ENCODE data around the gene NCKAP5L. TPM values are rescaled to one million over a fixed set of nuclear protein-coding genes. Genes with fewer than 3 reads are reported as not detected.

Gene NCKAP5L
- total RNA-seq, 1 experiment from 2014 or later = 20.9 TPM

DNA sequence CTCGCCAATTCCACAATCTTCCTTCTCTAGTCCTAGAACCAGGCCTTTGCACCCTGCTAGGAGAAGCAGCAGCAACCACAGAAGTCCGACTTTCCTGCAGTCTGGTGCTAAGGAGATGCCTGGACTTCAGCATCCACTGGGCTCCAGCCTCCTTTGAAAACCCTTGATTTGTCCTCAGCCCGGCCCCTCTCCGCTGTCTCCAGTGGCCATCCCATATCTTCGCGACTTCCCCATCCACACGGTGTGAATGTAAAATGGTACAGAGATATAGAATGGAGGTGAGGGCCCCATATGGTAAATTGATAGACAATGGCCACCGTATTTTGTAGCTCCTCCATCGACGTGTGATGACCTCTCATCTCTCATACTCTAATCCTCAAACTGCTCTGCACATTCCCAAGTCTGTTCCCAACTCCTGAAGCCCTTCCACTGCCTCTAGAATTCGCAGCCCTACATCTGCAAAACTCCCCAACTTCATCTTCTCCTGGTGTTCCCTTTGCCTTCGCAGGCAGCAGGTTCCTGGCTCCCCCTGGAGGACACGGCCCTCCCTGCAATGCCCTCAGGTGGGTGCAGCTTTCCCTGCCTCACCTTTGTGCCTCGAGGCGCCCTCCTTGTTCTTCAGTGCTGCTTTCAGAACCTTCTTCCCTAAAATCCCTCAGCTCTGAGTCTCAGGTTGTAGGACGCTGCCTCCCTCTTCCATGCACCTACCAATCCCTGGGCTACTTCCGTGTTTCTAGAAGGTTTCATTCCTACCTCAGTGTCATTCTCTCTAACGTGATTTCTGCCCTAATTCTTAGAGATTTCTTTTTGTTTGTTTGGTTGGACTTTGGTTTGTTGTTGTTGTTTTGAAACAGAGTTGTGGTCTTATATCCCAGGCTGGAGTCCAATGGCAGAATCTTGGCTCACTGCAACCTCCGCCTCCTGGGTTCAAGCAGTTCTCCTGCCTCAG is 50.1 kb downstream of the NCKAP5L start:
- Histone ChIP-seq H3F3A (ENCODE audit: insufficient read depth, low read depth) (no peaks in the 10 kb centered on the region), H3K27ac (no peak overlapping the region), H3K27me3 (ENCODE audit: insufficient read depth, low read depth) (no peaks in the 10 kb centered on the region), H3K4me1 (replicated peaks; ENCODE audit: insufficient read depth) (no peaks in the 10 kb centered on the region), H3K79me2 (ENCODE audit: low read depth) (no peaks in the 10 kb centered on the region), H3K9me3 (ENCODE audit: insufficient read depth, low read depth) (no peaks in the 10 kb centered on the region), H3K4me3 (no peak overlapping the region), H3K9me2 (ENCODE audit: insufficient read depth) (no peaks in the 10 kb centered on the region), H3K36me3 (ENCODE audit: low read depth) (no peaks in the 10 kb centered on the region), H3K4me2 (no peak overlapping the region), H4K20me1 (ENCODE audit: insufficient read depth) (no peaks in the 10 kb centered on the region), H2AFZ (no peak overlapping the region)
- intact Hi-C loops (cut with micrococcal nuclease; ENCODE audit: unreplicated experiment) = loop anchor here (2.0 to 5.0 kb wide), 3 partner anchors 136 to 397 kb away; no protein-coding TSS in a partner anchor
- no peak for TF ChIP-seq EZH2 (IDR thresholded peaks at IDR 0.05; ENCODE audit: low read depth)
- TF ChIP-seq, protein P1, sequence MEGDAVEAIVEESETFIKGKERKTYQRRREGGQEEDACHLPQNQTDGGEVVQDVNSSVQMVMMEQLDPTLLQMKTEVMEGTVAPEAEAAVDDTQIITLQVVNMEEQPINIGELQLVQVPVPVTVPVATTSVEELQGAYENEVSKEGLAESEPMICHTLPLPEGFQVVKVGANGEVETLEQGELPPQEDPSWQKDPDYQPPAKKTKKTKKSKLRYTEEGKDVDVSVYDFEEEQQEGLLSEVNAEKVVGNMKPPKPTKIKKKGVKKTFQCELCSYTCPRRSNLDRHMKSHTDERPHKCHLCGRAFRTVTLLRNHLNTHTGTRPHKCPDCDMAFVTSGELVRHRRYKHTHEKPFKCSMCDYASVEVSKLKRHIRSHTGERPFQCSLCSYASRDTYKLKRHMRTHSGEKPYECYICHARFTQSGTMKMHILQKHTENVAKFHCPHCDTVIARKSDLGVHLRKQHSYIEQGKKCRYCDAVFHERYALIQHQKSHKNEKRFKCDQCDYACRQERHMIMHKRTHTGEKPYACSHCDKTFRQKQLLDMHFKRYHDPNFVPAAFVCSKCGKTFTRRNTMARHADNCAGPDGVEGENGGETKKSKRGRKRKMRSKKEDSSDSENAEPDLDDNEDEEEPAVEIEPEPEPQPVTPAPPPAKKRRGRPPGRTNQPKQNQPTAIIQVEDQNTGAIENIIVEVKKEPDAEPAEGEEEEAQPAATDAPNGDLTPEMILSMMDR (conservative IDR thresholded peaks at IDR 0.05) = peak; percentile 83
- BruUV-seq (replicated peaks) = no TSS peak
- CTCF ChIA-PET = interaction anchor here (0.6 to 1.5 kb wide), 2 partner anchors 37 to 109 kb away, joined by 3 to 5 read pairs; partner anchors contain the start of gene TMBIM6
- POLR2A ChIA-PET (ENCODE audit: unreplicated experiment) = interaction anchor here (0.6 kb wide), 1 partner anchor 10 kb away, joined by 20 read pairs; no protein-coding TSS in a partner anchor
- peak in 1 of 2 experiments; percentile 68 for DNase-seq

DNA sequence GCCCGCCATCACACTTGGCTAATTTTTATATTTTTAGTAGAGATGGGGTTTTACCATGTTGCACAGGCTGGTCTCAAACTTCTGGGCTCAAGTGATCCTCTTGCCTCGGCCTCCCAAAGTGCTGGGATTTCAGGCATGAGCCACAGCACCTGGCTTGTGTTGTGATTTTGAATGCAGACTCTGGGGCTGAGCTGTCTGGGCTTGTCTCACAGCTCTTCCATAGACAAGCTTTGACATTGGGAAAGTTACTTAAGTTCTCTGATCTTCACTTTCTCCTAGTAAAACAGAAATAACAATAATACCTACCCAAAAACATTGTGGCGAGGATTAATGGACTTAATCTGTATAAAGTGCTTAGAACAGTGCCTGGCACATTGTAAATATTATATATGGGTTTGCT is 50.9 kb downstream of the NCKAP5L start:
- no peaks in the 10 kb centered on the region for H3F3A ChIP-seq (ENCODE audit: insufficient read depth, low read depth)
- H3K27ac ChIP-seq = no peak overlapping the region
- no TSS peak for BruUV-seq (replicated peaks)
- POLR2A ChIA-PET (ENCODE audit: unreplicated experiment) = no interaction called here
- no peak overlapping the region for H3K4me2 ChIP-seq
- no peaks in the 10 kb centered on the region for H3K36me3 ChIP-seq (ENCODE audit: low read depth)
- no peak overlapping the region for H2AFZ ChIP-seq
- no peak for TF ChIP-seq EZH2 (IDR thresholded peaks at IDR 0.05; ENCODE audit: low read depth)
- TF ChIP-seq, protein P1 (conservative IDR thresholded peaks at IDR 0.05) = no peak
- intact Hi-C loops (cut with micrococcal nuclease; ENCODE audit: unreplicated experiment) = loop anchor here (2.0 to 5.0 kb wide), 3 partner anchors 135 to 397 kb away; no protein-coding TSS in a partner anchor
- no peaks in the 10 kb centered on the region for H3K27me3 ChIP-seq (ENCODE audit: insufficient read depth, low read depth)
- no peak overlapping the region for H3K4me3 ChIP-seq
- H3K9me2 ChIP-seq (ENCODE audit: insufficient read depth) = no peaks in the 10 kb centered on the region
- no peaks in the 10 kb centered on the region for H3K79me2 ChIP-seq (ENCODE audit: low read depth)
- no peaks in the 10 kb centered on the region for H3K4me1 ChIP-seq (replicated peaks; ENCODE audit: insufficient read depth)
- DNase-seq = no peak
- no peaks in the 10 kb centered on the region for H4K20me1 ChIP-seq (ENCODE audit: insufficient read depth)
- H3K9me3 ChIP-seq (ENCODE audit: insufficient read depth, low read depth) = no peaks in the 10 kb centered on the region
- CTCF ChIA-PET = interaction anchor here (0.6 to 1.5 kb wide), 2 partner anchors 36 to 109 kb away, joined by 3 to 5 read pairs; partner anchors contain the start of gene TMBIM6

DNA sequence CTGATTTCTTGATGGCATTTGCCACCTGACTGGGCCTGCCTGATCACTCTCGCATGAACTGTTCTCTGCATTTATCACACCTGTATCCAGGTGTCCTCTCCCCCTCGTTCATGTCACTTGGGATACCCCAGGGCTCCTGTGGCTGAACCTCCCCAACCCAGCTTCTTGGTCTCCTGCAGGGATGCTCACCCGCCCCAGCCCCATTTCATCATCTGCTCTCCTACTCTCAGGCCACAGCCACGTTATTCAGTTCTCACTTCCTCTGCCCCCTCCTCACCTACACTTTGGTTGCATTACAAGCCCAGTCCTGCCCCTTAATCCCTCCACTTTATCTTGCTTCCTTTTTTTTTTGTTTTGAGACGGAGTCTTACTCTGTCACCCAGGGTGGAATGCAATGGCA is 51.4 kb downstream of the NCKAP5L start:
- H2AFZ ChIP-seq = 0 out of 2 replicates have a peak overlapping the region, but pooled peaks have one; percentile 28
- CTCF ChIA-PET = no interaction called here
- TF ChIP-seq EZH2 (IDR thresholded peaks at IDR 0.05; ENCODE audit: low read depth) = no peak
- TF ChIP-seq, protein P1 (conservative IDR thresholded peaks at IDR 0.05) = no peak
- H3K36me3 ChIP-seq (ENCODE audit: low read depth) = no peaks in the 10 kb centered on the region
- H4K20me1 ChIP-seq (ENCODE audit: insufficient read depth) = no peaks in the 10 kb centered on the region
- no peak overlapping the region for H3K4me3 ChIP-seq
- no peaks in the 10 kb centered on the region for H3K79me2 ChIP-seq (ENCODE audit: low read depth)
- DNase-seq = no peak
- H3K27ac ChIP-seq = no peak overlapping the region
- H3F3A ChIP-seq (ENCODE audit: insufficient read depth, low read depth) = 0 out of 2 replicates have a peak, but pooled peaks cover 2% of the 10 kb centered on the region
- no TSS peak for BruUV-seq (replicated peaks)
- H3K27me3 ChIP-seq (ENCODE audit: insufficient read depth, low read depth) = no peaks in the 10 kb centered on the region
- no peaks in the 10 kb centered on the region for H3K9me3 ChIP-seq (ENCODE audit: insufficient read depth, low read depth)
- H3K4me1 ChIP-seq (replicated peaks; ENCODE audit: insufficient read depth) = no peaks in the 10 kb centered on the region
- no peak overlapping the region for H3K4me2 ChIP-seq
- POLR2A ChIA-PET (ENCODE audit: unreplicated experiment) = no interaction called here
- no peaks in the 10 kb centered on the region for H3K9me2 ChIP-seq (ENCODE audit: insufficient read depth)
- intact Hi-C loops (cut with micrococcal nuclease; ENCODE audit: unreplicated experiment) = loop anchor here (1.0 to 5.0 kb wide), 6 partner anchors 62 to 398 kb away; no protein-coding TSS in a partner anchor
